Trophoblast cell (in vitro differentiated cells and primary cell): ENCODE results near the gene THOC3.
"Not testable (repeated sequence)": the region's sequence is repeated elsewhere in the genome, so short reads cannot be mapped to it uniquely, and the experiment has no call there.

ENCODE experiments used
- DNase-seq, 2 donors: peaks; one replicate each; pipeline ENCODE4 v3.0.0-alpha.2; 2016
- H2AFZ ChIP-seq: 2 replicates; pipeline ENCODE4 v1.6.1; 2013; ENCODE audit warnings: low read length, moderate library complexity, mild to moderate bottlenecking; ENCODE audit not compliant: insufficient read depth, poor library complexity
- H2AK5ac ChIP-seq: 2 replicates; pipeline ENCODE4 v1.6.1; 2013; ENCODE audit warnings: mild to moderate bottlenecking, low read length
- H2BK120ac ChIP-seq: 2 replicates; pipeline ENCODE4 v1.6.1; 2013; ENCODE audit warnings: low read length, mild to moderate bottlenecking, moderate library complexity; ENCODE audit not compliant: insufficient read depth, poor library complexity
- H2BK12ac ChIP-seq: 2 replicates; pipeline ENCODE4 v1.6.1; 2013; ENCODE audit warnings: mild to moderate bottlenecking, low read length, moderate library complexity
- H2BK5ac ChIP-seq: 2 replicates; pipeline ENCODE4 v1.6.1; 2013; ENCODE audit warnings: low read length, low read depth, moderate library complexity, mild to moderate bottlenecking; ENCODE audit not compliant: poor library complexity
- H3K14ac ChIP-seq: 2 replicates; pipeline ENCODE4 v1.6.1; 2013; ENCODE audit warnings: mild to moderate bottlenecking, low read length
- H3K18ac ChIP-seq: 2 replicates; pipeline ENCODE4 v1.6.1; 2013; ENCODE audit warnings: mild to moderate bottlenecking, low read length
- H3K23ac ChIP-seq: 2 replicates; pipeline ENCODE4 v1.6.1; 2013; ENCODE audit warnings: low read length
- H3K27ac ChIP-seq: 2 replicates; pipeline ENCODE4 v1.5.1; 2013; ENCODE audit warnings: low read depth, mild to moderate bottlenecking, inconsistent platforms, low read length, moderate library complexity
- H3K27me3 ChIP-seq: 2 replicates; pipeline ENCODE4 v1.6.1; 2013; ENCODE audit warnings: inconsistent platforms, mild to moderate bottlenecking, low read length, moderate library complexity; ENCODE audit not compliant: insufficient read depth
- H3K36me3 ChIP-seq, 2 experiments: 1 replicate in 1 of 2; 2 replicates in 1 of 2; pipeline ENCODE4 v1.6.1; 2013; ENCODE audit warnings: low read length in 2 of 2, mild to moderate bottlenecking in 2 of 2, moderate library complexity in 1 of 2; ENCODE audit not compliant: insufficient read depth in 2 of 2, control insufficient read depth in 1 of 2
- H3K4ac ChIP-seq: 2 replicates; pipeline ENCODE4 v1.6.1; 2013; ENCODE audit warnings: low read depth, mild to moderate bottlenecking, low read length, moderate library complexity
- H3K4me1 ChIP-seq, 2 experiments: 1 replicate in 1 of 2; 2 replicates in 1 of 2; pipeline ENCODE4 v1.6.1; 2013; ENCODE audit warnings: low read length in 2 of 2, mild to moderate bottlenecking in 2 of 2, moderate library complexity in 1 of 2; ENCODE audit not compliant: insufficient read depth in 2 of 2, control insufficient read depth in 1 of 2
- H3K4me2 ChIP-seq: 2 replicates; pipeline ENCODE4 v1.6.1; 2013; ENCODE audit warnings: inconsistent platforms, mild to moderate bottlenecking, low read length, moderate library complexity
- H3K4me3 ChIP-seq: 2 replicates; pipeline ENCODE4 v1.5.1; 2013; ENCODE audit warnings: mild to moderate bottlenecking, low read depth, low read length, inconsistent platforms
- H3K79me1 ChIP-seq: one replicate; pipeline ENCODE4 v1.6.1; 2013; ENCODE audit warnings: low read length
- H3K79me2 ChIP-seq: 2 replicates; pipeline ENCODE4 v1.6.1; 2013; ENCODE audit warnings: low read length, mild to moderate bottlenecking; ENCODE audit not compliant: control insufficient read depth, insufficient read depth, poor library complexity
- H3K9ac ChIP-seq: 2 replicates; pipeline ENCODE4 v1.6.1; 2013; ENCODE audit warnings: mild to moderate bottlenecking, low read length
- H3K9me3 ChIP-seq: 2 replicates; pipeline ENCODE4 v1.6.1; 2013; ENCODE audit warnings: low read depth, mild to moderate bottlenecking, control low read depth, inconsistent platforms, low read length; ENCODE audit not compliant: insufficient read depth
- H4K12ac ChIP-seq: 2 replicates; pipeline ENCODE4 v1.6.1; 2013; ENCODE audit warnings: low read depth, mild to moderate bottlenecking, low read length, moderate library complexity
- H4K8ac ChIP-seq: 2 replicates; pipeline ENCODE4 v1.6.1; 2013; ENCODE audit warnings: low read depth, mild to moderate bottlenecking, low read length, moderate library complexity
- H4K91ac ChIP-seq: one replicate; pipeline ENCODE4 v1.6.1; 2013; ENCODE audit warnings: low read depth, mild to moderate bottlenecking, low read length, moderate library complexity
- WGBS: extraction: QIAGEN DNeasy Blood & Tissue Kit; methylation state at CpG from one replicate; pipeline ENCODE4 v1.1.7; 2013; ENCODE audit warnings: missing lambda C conversion rate; ENCODE audit not compliant: insufficient read length, insufficient coverage; ENCODE audit errors: extremely low coverage; 5-methylcytosine and 5-hydroxymethylcytosine counted together

Gene THOC3

DNA sequence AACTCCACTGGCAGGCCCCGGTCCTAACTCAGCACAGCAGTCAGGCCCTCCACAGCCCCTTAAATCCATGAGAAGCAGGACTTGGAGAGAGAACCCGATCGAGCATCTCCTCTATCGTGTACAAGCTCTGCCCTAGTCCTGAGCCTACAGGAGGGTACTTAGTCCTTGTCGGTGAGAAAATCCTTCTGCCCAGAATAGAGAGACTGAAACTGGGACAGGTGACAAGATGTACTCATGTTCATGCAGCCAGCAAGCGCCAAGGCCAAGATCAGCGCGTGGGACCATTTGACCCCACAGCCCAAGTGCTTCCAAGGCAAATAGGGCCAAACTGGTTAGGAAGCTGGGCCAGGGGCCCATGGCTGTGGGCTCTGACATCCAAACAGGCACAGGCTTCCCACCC is 15.3 kb downstream of the THOC3 start:
- not testable (repeated sequence) for H3K18ac ChIP-seq, H3K27ac ChIP-seq, H3K27me3 ChIP-seq, H3K79me2 ChIP-seq, H2AFZ ChIP-seq, H3K79me1 ChIP-seq, H4K12ac ChIP-seq, H4K91ac ChIP-seq, H3K23ac ChIP-seq, H3K9ac ChIP-seq, H3K14ac ChIP-seq, H2BK120ac ChIP-seq, H2AK5ac ChIP-seq, H3K36me3 ChIP-seq, H3K4me2 ChIP-seq, H3K4me1 ChIP-seq, H2BK12ac ChIP-seq, H3K4ac ChIP-seq, H4K8ac ChIP-seq, DNase-seq, H3K9me3 ChIP-seq, H2BK5ac ChIP-seq, H3K4me3 ChIP-seq
- WGBS, result no CpG with 5 or more reads among the region's 8 CpGs

DNA sequence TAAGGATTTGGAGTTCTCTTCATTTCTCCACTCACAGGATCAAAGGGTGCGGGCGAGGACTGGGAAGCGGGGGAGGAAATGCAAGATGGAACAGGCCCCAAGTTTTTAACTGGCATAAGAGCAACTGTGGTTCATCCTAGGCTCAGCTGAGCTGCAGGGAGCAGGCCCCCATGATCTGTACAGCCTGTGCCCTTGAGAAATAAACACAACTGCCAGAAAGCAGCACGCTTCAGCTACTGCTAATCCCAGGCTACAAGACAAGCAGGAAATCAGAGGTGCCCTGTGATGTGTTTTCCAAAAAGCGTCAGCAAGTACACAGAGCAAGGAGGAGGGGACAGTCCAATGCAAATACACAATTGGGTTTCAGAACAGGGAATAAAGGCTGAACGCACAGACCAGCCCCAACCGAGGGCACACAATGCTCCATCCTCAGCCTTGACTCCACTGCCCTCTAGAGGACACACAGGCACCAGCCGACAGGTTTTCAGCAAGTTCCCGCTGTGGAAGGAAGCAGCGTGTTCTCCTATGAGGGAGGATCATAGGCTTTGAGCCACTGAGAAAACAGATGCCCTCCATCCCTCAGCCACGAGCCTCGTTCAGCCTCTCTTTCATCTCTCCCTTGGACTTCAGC is 16.7 kb downstream of the THOC3 start:
- H2BK120ac ChIP-seq, H3K79me2 ChIP-seq, H3K4me2 ChIP-seq, H3K18ac ChIP-seq, H2BK12ac ChIP-seq, H3K9me3 ChIP-seq, H3K23ac ChIP-seq, H3K14ac ChIP-seq, H3K9ac ChIP-seq, H3K27me3 ChIP-seq, H4K8ac ChIP-seq, H3K27ac ChIP-seq, H3K4ac ChIP-seq, H4K91ac ChIP-seq, H2AK5ac ChIP-seq, H3K4me3 ChIP-seq, H2AFZ ChIP-seq, H3K79me1 ChIP-seq, H3K36me3 ChIP-seq, DNase-seq, H3K4me1 ChIP-seq, H2BK5ac ChIP-seq, H4K12ac ChIP-seq: not testable (repeated sequence)
- WGBS, result no CpG with 5 or more reads among the region's 12 CpGs

- not testable (repeated sequence) for H2BK5ac ChIP-seq, H2AFZ ChIP-seq, H4K91ac ChIP-seq, H2BK12ac ChIP-seq, H4K8ac ChIP-seq, H3K4me3 ChIP-seq, H3K4me2 ChIP-seq, H3K9me3 ChIP-seq, H3K36me3 ChIP-seq, H3K4ac ChIP-seq, H3K4me1 ChIP-seq, H3K27ac ChIP-seq, H3K14ac ChIP-seq, H3K79me2 ChIP-seq, H2AK5ac ChIP-seq, H3K9ac ChIP-seq, H3K79me1 ChIP-seq, H4K12ac ChIP-seq, DNase-seq, H3K27me3 ChIP-seq, H3K18ac ChIP-seq, H2BK120ac ChIP-seq, H3K23ac ChIP-seq
- no CpG with 5 or more reads among the region's 10 CpGs for WGBS
Observed at GRCh38 chr5:175948329-175949108, 19.6 kb downstream of the THOC3 start.

- H3K36me3 ChIP-seq, H3K9ac ChIP-seq, H3K79me2 ChIP-seq, H3K4me2 ChIP-seq, H3K4ac ChIP-seq, DNase-seq, H3K14ac ChIP-seq, H3K27me3 ChIP-seq, H3K4me1 ChIP-seq, H4K91ac ChIP-seq, H3K27ac ChIP-seq, H2BK5ac ChIP-seq, H2BK12ac ChIP-seq, H3K79me1 ChIP-seq, H3K4me3 ChIP-seq, H4K12ac ChIP-seq, H3K18ac ChIP-seq, H3K23ac ChIP-seq, H2AK5ac ChIP-seq, H3K9me3 ChIP-seq, H2BK120ac ChIP-seq, H4K8ac ChIP-seq, H2AFZ ChIP-seq: not testable (repeated sequence)
- no CpG with 5 or more reads among the region's 7 CpGs for WGBS
Observed at GRCh38 chr5:175943253-175943652, 24.9 kb downstream of the THOC3 start.
